HepG2 (cell line): ENCODE data around the gene NPW. TPM values are rescaled to one million over a fixed set of nuclear protein-coding genes. Genes with fewer than 3 reads are reported as not detected.

Experiments used
- ATAC-seq: fragments of 200-7000 bp; cut with Tn5 transposase; 3 replicates; pipeline ENCODE4 v1.9.1; 2020; ENCODE audit warnings: mild to moderate bottlenecking, moderate library complexity
- BruUV-seq: library from RNA; stranded (reverse); fragments of 400-500 nt; replicated peaks from 2 replicates; lab custom pipeline; 2021; lab: Mats Ljungman, UMichigan
- CTCF ChIA-PET: fragments of 300-600 bp; formaldehyde crosslinking; extraction: SDS; loops from one replicate; lab custom pipeline; 2021; ENCODE audit warnings: low total read pairs, inconsistent platforms, low intra/inter-chr PET ratio; lab: Yijun Ruan, JAX
- POLR2A ChIA-PET: fragments of 350-600 bp; sonication (Branson Sonifier 250); formaldehyde crosslinking; loops from one replicate; lab custom pipeline; 2020; ENCODE audit warnings: antibody characterized with exemption, inconsistent platforms; lab: Yijun Ruan, JAX
- DNase-seq: peaks from one replicate; pipeline ENCODE4 v3.0.0-alpha.2; 2015; ENCODE audit warnings: low spot score
- FAIRE-seq: peaks from 3 replicates; lab custom pipeline; 2011; peaks lifted over from hg19 to GRCh38; lab: Jason Lieb, UNC
- H2AFZ ChIP-seq: one replicate; pipeline ENCODE4 v1.6.1; 2011; ENCODE audit warnings: low read length, inconsistent platforms
- H3K27ac ChIP-seq: fragments of 300-600 bp; 3 replicates; pipeline ENCODE4 v1.8.0; 2011; ENCODE audit warnings: mixed run types, mild to moderate bottlenecking, mixed read lengths, low read length, inconsistent platforms; ENCODE audit not compliant: insufficient read depth; ENCODE audit errors: extremely low read length
- H3K27me3 ChIP-seq, 2 experiments: fragments of 200-600 bp in 1 of 2; 2 replicates in 1 of 2; 3 replicates in 1 of 2; pipeline versions ENCODE4 v1.6.0 to v1.8.0; 2011; ENCODE audit warnings: low read length in 2 of 2, mild to moderate bottlenecking in 2 of 2, moderate library complexity in 2 of 2, inconsistent platforms in 1 of 2; ENCODE audit not compliant: insufficient read depth in 2 of 2, control insufficient read depth in 1 of 2
- H3K36me3 ChIP-seq, 2 experiments: fragments of 200-600 bp in 1 of 2; replicated peaks in 1 of 2; 2 replicates in 1 of 2; 3 replicates in 1 of 2; pipeline versions ENCODE4 v1.5.1 to v1.8.0; 2011; ENCODE audit warnings: low read length in 2 of 2, inconsistent platforms in 1 of 2; ENCODE audit not compliant: insufficient read depth in 2 of 2, control insufficient read depth in 1 of 2
- H3K4me1 ChIP-seq: 2 replicates; pipeline ENCODE4 v1.5.1; 2012; ENCODE audit warnings: low read length, inconsistent platforms; ENCODE audit not compliant: insufficient read depth
- H3K4me2 ChIP-seq: 2 replicates; pipeline ENCODE4 v1.6.0; 2011; ENCODE audit warnings: low read depth, low read length, inconsistent platforms
- H3K4me3 ChIP-seq, 3 experiments: fragments of 200-600 bp in 1 of 3; sonication (generic), shearing (Covaris generic) in 1 of 3; replicated peaks in 1 of 3; 2 replicates each; pipeline ENCODE4 v1.5.1; 2011 to 2016; ENCODE audit warnings: low read length in 3 of 3, inconsistent platforms in 2 of 3, low read depth in 2 of 3, mild to moderate bottlenecking in 2 of 3, control low read depth in 1 of 3, mixed read lengths in 1 of 3; ENCODE audit not compliant: insufficient read depth in 1 of 3
- H3K79me2 ChIP-seq: one replicate; pipeline ENCODE4 v1.6.1; 2011; ENCODE audit warnings: low read length, inconsistent platforms; ENCODE audit not compliant: insufficient read depth
- H3K9ac ChIP-seq: 2 replicates; pipeline ENCODE4 v1.6.0; 2011; ENCODE audit warnings: mild to moderate bottlenecking, low read depth, low read length, inconsistent platforms; ENCODE audit not compliant: insufficient read depth
- H3K9me3 ChIP-seq: 2 replicates; pipeline ENCODE4 v1.5.1; 2012; ENCODE audit warnings: mild to moderate bottlenecking, low read length
- H4K20me1 ChIP-seq: 2 replicates; pipeline ENCODE4 v1.6.0; 2011; ENCODE audit warnings: inconsistent platforms, mild to moderate bottlenecking, low read length, moderate library complexity; ENCODE audit not compliant: insufficient read depth
- AGO1 ChIP-seq: fragments of 200-400 bp; formaldehyde crosslinking; IDR thresholded peaks from 2 replicates; pipeline ENCODE4 v1.6.1; 2017; ENCODE audit warnings: mild to moderate bottlenecking, low read depth, low read length, moderate library complexity; ENCODE audit not compliant: poor library complexity, severe bottlenecking
- ASH2L ChIP-seq: fragments of 300-600, 200-600 bp; sonication (generic); IDR thresholded peaks from 2 replicates; pipeline ENCODE4 v1.7.0; 2017; ENCODE audit warnings: low read depth, mild to moderate bottlenecking, moderate library complexity, mixed read lengths, low read length; ENCODE audit not compliant: insufficient read length
- ATAD3A ChIP-seq: sonication (generic); formaldehyde crosslinking; IDR thresholded peaks from 2 replicates; pipeline ENCODE4 v1.4.0; 2020; ENCODE audit warnings: missing genetic modification reagents
- FOSL1 ChIP-seq: sonication (generic); formaldehyde crosslinking; IDR thresholded peaks from 2 replicates; pipeline ENCODE4 v1.9.0; 2021; ENCODE audit warnings: missing genetic modification reagents, borderline replicate concordance
- GABPB1 ChIP-seq: IDR thresholded peaks from 2 replicates; pipeline ENCODE4 v1.6.1; 2016; ENCODE audit warnings: mild to moderate bottlenecking, missing genetic modification reagents, moderate library complexity, missing compliant biosample characterization
- HMG20B ChIP-seq: conservative IDR thresholded peaks from 2 replicates; pipeline ENCODE4 v1.6.1; 2016; ENCODE audit warnings: missing genetic modification reagents, missing compliant biosample characterization
- HMGA1 ChIP-seq: sonication (generic); formaldehyde crosslinking; conservative IDR thresholded peaks from 2 replicates; pipeline ENCODE4 v1.4.0; 2020; ENCODE audit warnings: missing genetic modification reagents
- KLF13 ChIP-seq: sonication (generic); formaldehyde crosslinking; IDR thresholded peaks from 2 replicates; pipeline ENCODE4 v1.4.0; 2020; ENCODE audit warnings: mild to moderate bottlenecking, missing genetic modification reagents
- MXI1 ChIP-seq: IDR thresholded peaks from 3 replicates; pipeline ENCODE4 v1.6.1; 2012; ENCODE audit warnings: low read depth, low read length, inconsistent platforms, borderline replicate concordance
- MYNN ChIP-seq: sonication (generic); formaldehyde crosslinking; IDR thresholded peaks from 2 replicates; pipeline ENCODE4 v1.4.0; 2020; ENCODE audit warnings: mild to moderate bottlenecking, low read depth, missing genetic modification reagents
- NRL ChIP-seq: sonication (generic); formaldehyde crosslinking; IDR thresholded peaks from 2 replicates; pipeline ENCODE4 v1.5.0; 2020; ENCODE audit warnings: missing genetic modification reagents, mild to moderate bottlenecking, moderate library complexity, borderline replicate concordance
- RAD21 ChIP-seq: fragments of 450-650 bp; formaldehyde crosslinking; IDR thresholded peaks from 2 replicates; pipeline ENCODE4 v1.5.0; 2020; ENCODE audit warnings: mild to moderate bottlenecking
- SALL1 ChIP-seq: sonication (generic); formaldehyde crosslinking; IDR thresholded peaks from 2 replicates; pipeline ENCODE4 v1.8.0; 2022; ENCODE audit warnings: mild to moderate bottlenecking, missing genetic modification reagents
- STAG1 ChIP-seq: sonication (generic); formaldehyde crosslinking; IDR thresholded peaks from 2 replicates; pipeline ENCODE4 v1.4.0; 2020; ENCODE audit warnings: missing genetic modification reagents
- ZBTB38 ChIP-seq: sonication (generic); formaldehyde crosslinking; IDR thresholded peaks from 2 replicates; pipeline ENCODE4 v1.5.1; 2020; ENCODE audit warnings: mild to moderate bottlenecking, missing genetic modification reagents
- ZFP36L1 ChIP-seq: sonication (generic); formaldehyde crosslinking; IDR thresholded peaks from 2 replicates; pipeline ENCODE4 v1.8.0; 2022; ENCODE audit warnings: mild to moderate bottlenecking, missing genetic modification reagents, moderate library complexity
- ZNF496 ChIP-seq: sonication (generic); formaldehyde crosslinking; IDR thresholded peaks from 2 replicates; pipeline ENCODE4 v1.8.1; 2023; ENCODE audit warnings: mild to moderate bottlenecking, moderate library complexity, missing genetic modification reagents; ENCODE audit not compliant: insufficient replicate concordance
- ZNF570 ChIP-seq: sonication (generic); formaldehyde crosslinking; IDR thresholded peaks from 2 replicates; pipeline ENCODE4 v1.4.0; 2020; ENCODE audit warnings: mild to moderate bottlenecking, missing genetic modification reagents, borderline replicate concordance
- ZNF619 ChIP-seq: sonication (generic); formaldehyde crosslinking; IDR thresholded peaks from 2 replicates; pipeline ENCODE4 v1.4.0; 2020; ENCODE audit warnings: mild to moderate bottlenecking, missing genetic modification reagents
- ZNF629 ChIP-seq: sonication (generic); formaldehyde crosslinking; conservative IDR thresholded peaks from 2 replicates; pipeline ENCODE4 v1.5.0; 2020; ENCODE audit warnings: missing genetic modification reagents
- ZNF747 ChIP-seq: sonication (generic); formaldehyde crosslinking; IDR thresholded peaks from 2 replicates; pipeline ENCODE4 v1.8.1; 2023; ENCODE audit warnings: missing genetic modification reagents, mild to moderate bottlenecking, borderline replicate concordance
- ZNF83 ChIP-seq: sonication (generic); formaldehyde crosslinking; IDR thresholded peaks from 2 replicates; pipeline ENCODE4 v1.4.0; 2020; ENCODE audit warnings: missing genetic modification reagents, mild to moderate bottlenecking, borderline replicate concordance
- WGBS: methylation state at CpG from one replicate; pipeline ENCODE4 v1.1.6; 2017; ENCODE audit warnings: low lambda C conversion rate; 5-methylcytosine and 5-hydroxymethylcytosine counted together
- in situ Hi-C: cut with HindIII; loops from 2 replicates; pipeline ENCODE4 v1.10.0; 2017; ENCODE audit warnings: low pct_unique_long_range_greater_than_20kb; ENCODE audit not compliant: extremely low pct_ligation_motif_present
- intact Hi-C: fragments of 100-400 bp; cut with micrococcal nuclease; formaldehyde crosslinking; loops from one replicate; pipeline ENCODE4 v1.10.0; 2022; ENCODE audit not compliant: unreplicated experiment
- polyA plus RNA-seq, 8 experiments: library from polyadenylated mRNA; depleted of rRNA in 3 of 8; stranded (reverse) in 7 of 8; unstranded in 1 of 8; fragments of >200 nt; fragmentation: Illumina TruSeq in 4 of 8; extraction: Trizol in 4 of 8; gene quantifications; 2 replicates each; pipeline versions ENCODE4 v1.2.1 to v1.2.3, GENCODE V29; 2011 to 2016; ENCODE audit warnings: low read depth in 4 of 8, missing spikeins in 1 of 8, mixed read lengths in 1 of 8; ENCODE audit not compliant: insufficient read depth in 1 of 8
- total RNA-seq, 5 experiments: library from RNA; depleted of rRNA; stranded (reverse); fragments of >200 nt; fragmentation: Illumina TruSeq; extraction: Trizol; gene quantifications; 2 replicates each; pipeline ENCODE4 v1.2.3, GENCODE V29; 2016; ENCODE audit warnings: low read depth in 1 of 5
- TF ChIP-seq, protein P1 (sequence below): sonication (generic); formaldehyde crosslinking; IDR thresholded peaks from 2 replicates; pipeline ENCODE4 v1.5.0; 2020; ENCODE audit warnings: missing genetic modification reagents
- TF ChIP-seq, protein P2 (sequence below): sonication (generic); formaldehyde crosslinking; IDR thresholded peaks from 2 replicates; pipeline ENCODE4 v1.4.0; 2020; ENCODE audit warnings: missing genetic modification reagents

The NPW gene
- total and polyA plus RNA-seq, 2 of the 13 experiments (the other 11 are each of a cell fraction or from before 2014, with no cell fraction given), result 0.24 to 0.97 TPM

DNA sequence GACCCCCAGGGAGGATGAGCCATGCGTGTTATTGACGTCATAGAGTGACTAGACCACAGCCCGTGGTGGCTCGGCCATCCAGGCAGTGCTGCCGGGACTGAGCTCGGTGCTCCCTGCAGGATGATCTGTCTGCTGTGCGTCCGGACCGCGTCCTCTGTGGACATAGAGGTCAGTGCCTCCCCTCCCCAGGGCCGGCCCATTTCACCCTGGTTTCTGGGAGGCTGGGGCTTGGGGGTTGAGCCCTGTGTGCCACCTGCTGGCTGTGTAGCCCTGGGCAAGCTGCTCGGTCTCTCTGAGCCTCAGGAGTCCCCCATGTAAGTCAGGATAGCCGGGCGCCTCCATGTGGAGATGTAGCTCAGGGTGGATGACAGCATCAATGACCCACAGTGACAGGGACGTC lies 36.5 kb downstream of the NPW start:
- no peaks in the 10 kb centered on the region for H3K79me2 ChIP-seq
- no peak overlapping the region for H2AFZ ChIP-seq
- H4K20me1 ChIP-seq, result no peaks in the 10 kb centered on the region
- ChIA-PET CTCF (interaction anchor here (1.5 to 3.1 kb wide), 2 partner anchors 33 to 52 kb away, joined by 5 to 15 read pairs; no protein-coding TSS in a partner anchor), POLR2A (interaction anchor here (1.8 to 2.3 kb wide), 3 partner anchors 20 to 99 kb away, joined by 7 to 14 read pairs (median 8); partner anchors contain the start of gene TRAF7)
- ATAC-seq (peak; percentile 69), DNase-seq (peak; percentile 38), FAIRE-seq (no peak)
- intact Hi-C loops (loop anchor here (1.0 kb wide), 1 partner anchor 33 kb away; no protein-coding TSS in a partner anchor), in situ Hi-C loops (loop anchor here (5.0 kb wide), 1 partner anchor 34 kb away; no protein-coding TSS in a partner anchor)
- H3K9me3 ChIP-seq, result no peaks in the 10 kb centered on the region
- H3K4me1 ChIP-seq, result no peaks in the 10 kb centered on the region
- no peak overlapping the region for H3K27ac ChIP-seq
- H3K4me3 ChIP-seq, result no peak overlapping the region
- H3K9ac ChIP-seq, result no peak overlapping the region
- WGBS, result 87% methylated on average over 9 of the region's 15 CpGs
- BruUV-seq, result no TSS peak
- H3K27me3 ChIP-seq, result no peaks in the 10 kb centered on the region
- H3K36me3 ChIP-seq, result peaks cover 18 to 27% of the 10 kb centered on the region in 2 experiments; a peak in 4 of 5 replicates
- H3K4me2 ChIP-seq, result no peak overlapping the region
- no peak for TF ChIP-seq ZBTB38 (CRISPR knock-in tag)
- TF ChIP-seq FOSL1 (CRISPR knock-in tag), result no peak
- TF ChIP-seq ZFP36L1 (CRISPR knock-in tag), result no peak
- TF ChIP-seq ZNF496, result no peak
- TF ChIP-seq MYNN (CRISPR knock-in tag), result no peak
- TF ChIP-seq, protein P1, sequence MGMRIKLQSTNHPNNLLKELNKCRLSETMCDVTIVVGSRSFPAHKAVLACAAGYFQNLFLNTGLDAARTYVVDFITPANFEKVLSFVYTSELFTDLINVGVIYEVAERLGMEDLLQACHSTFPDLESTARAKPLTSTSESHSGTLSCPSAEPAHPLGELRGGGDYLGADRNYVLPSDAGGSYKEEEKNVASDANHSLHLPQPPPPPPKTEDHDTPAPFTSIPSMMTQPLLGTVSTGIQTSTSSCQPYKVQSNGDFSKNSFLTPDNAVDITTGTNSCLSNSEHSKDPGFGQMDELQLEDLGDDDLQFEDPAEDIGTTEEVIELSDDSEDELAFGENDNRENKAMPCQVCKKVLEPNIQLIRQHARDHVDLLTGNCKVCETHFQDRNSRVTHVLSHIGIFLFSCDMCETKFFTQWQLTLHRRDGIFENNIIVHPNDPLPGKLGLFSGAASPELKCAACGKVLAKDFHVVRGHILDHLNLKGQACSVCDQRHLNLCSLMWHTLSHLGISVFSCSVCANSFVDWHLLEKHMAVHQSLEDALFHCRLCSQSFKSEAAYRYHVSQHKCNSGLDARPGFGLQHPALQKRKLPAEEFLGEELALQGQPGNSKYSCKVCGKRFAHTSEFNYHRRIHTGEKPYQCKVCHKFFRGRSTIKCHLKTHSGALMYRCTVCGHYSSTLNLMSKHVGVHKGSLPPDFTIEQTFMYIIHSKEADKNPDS (CRISPR knock-in tag), result no peak
- peak; percentile 21 for TF ChIP-seq AGO1
- no peak for TF ChIP-seq KLF13 (CRISPR knock-in tag)
- TF ChIP-seq ZNF570 (CRISPR knock-in tag), result no peak
- TF ChIP-seq ZNF83 (CRISPR knock-in tag), result no peak
- no peak for TF ChIP-seq ZNF747 (CRISPR knock-in tag)
- TF ChIP-seq ASH2L, result no peak
- TF ChIP-seq RAD21 (CRISPR knock-in tag), result peak; percentile 84
- peak; percentile 77 for TF ChIP-seq STAG1
- TF ChIP-seq HMG20B (CRISPR knock-in tag), result no peak
- no peak for TF ChIP-seq ATAD3A (CRISPR knock-in tag)
- TF ChIP-seq, protein P2, sequence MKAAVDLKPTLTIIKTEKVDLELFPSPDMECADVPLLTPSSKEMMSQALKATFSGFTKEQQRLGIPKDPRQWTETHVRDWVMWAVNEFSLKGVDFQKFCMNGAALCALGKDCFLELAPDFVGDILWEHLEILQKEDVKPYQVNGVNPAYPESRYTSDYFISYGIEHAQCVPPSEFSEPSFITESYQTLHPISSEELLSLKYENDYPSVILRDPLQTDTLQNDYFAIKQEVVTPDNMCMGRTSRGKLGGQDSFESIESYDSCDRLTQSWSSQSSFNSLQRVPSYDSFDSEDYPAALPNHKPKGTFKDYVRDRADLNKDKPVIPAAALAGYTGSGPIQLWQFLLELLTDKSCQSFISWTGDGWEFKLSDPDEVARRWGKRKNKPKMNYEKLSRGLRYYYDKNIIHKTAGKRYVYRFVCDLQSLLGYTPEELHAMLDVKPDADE (CRISPR knock-in tag), result no peak
- no peak for TF ChIP-seq HMGA1 (CRISPR knock-in tag)
- TF ChIP-seq NRL (CRISPR knock-in tag), result 0 out of 2 replicates have a peak, but pooled peaks have one; percentile 18
- 0 out of 2 replicates have a peak, but pooled peaks have one; percentile 14 for TF ChIP-seq SALL1 (CRISPR knock-in tag)
- TF ChIP-seq GABPB1, result peak; percentile 21; the same call in 1 of the 2 replicates
- no peak for TF ChIP-seq ZNF629 (CRISPR knock-in tag)
- TF ChIP-seq ZNF619 (CRISPR knock-in tag), result no peak
- TF ChIP-seq MXI1, result no peak
